ENCODE data around the gene ZNF597.

DNA sequence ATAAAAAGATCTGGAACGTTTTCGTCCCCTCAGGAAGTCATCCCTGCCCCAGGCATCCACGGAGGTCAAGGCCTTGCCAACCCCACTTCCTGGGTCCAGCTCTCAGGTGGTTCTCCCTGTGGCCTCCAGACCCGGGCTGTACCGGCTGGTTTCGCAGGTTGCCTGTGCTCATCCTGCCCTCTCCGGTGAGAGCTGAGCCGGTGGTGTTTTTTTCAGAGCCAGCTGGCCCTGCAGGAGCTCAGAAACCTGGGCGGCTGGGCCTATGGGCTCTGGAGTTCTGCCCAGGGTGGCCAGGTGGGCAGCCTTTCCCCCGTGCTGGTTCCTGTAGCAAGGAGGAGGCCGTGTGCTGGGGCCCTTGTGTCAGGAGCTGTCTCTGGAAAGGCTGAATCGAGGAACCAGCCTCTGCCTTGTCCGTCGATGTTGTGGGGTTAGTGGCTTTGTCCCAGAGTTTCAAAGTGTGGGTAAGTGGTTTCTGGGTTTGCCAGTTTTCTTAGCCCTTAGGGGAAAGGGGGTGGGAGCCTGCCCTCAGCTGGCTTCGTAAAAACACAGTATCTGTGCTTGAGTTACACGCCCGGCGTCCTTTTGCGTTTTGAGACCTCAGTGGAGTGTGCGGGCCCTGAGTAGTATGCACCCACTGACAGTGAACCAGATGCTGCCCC lies 28.3 kb upstream of the ZNF597 start:
- TF ChIP-seq, protein P1, sequence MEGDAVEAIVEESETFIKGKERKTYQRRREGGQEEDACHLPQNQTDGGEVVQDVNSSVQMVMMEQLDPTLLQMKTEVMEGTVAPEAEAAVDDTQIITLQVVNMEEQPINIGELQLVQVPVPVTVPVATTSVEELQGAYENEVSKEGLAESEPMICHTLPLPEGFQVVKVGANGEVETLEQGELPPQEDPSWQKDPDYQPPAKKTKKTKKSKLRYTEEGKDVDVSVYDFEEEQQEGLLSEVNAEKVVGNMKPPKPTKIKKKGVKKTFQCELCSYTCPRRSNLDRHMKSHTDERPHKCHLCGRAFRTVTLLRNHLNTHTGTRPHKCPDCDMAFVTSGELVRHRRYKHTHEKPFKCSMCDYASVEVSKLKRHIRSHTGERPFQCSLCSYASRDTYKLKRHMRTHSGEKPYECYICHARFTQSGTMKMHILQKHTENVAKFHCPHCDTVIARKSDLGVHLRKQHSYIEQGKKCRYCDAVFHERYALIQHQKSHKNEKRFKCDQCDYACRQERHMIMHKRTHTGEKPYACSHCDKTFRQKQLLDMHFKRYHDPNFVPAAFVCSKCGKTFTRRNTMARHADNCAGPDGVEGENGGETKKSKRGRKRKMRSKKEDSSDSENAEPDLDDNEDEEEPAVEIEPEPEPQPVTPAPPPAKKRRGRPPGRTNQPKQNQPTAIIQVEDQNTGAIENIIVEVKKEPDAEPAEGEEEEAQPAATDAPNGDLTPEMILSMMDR (IDR thresholded peaks at IDR 0.05; ENCODE audit: insufficient read depth, low read length, poor library complexity, severe bottlenecking): no peak
- TF ChIP-seq EZH2phosphoT487 (conservative IDR thresholded peaks at IDR 0.05; ENCODE audit: low read length): no peak
